NCI-H2196 (cell line): Measurements from ENCODE around the gene ATP8B4.
"Not testable (repeated sequence)": the region's sequence is repeated elsewhere in the genome, so short reads cannot be mapped to it uniquely, and the experiment has no call there.

Source experiments
- DNase-seq: peaks from one replicate; lab custom pipeline; 2025; ENCODE audit not compliant: unreplicated experiment; lab: John Stamatoyannopoulos, UW

The ATP8B4 gene

DNA sequence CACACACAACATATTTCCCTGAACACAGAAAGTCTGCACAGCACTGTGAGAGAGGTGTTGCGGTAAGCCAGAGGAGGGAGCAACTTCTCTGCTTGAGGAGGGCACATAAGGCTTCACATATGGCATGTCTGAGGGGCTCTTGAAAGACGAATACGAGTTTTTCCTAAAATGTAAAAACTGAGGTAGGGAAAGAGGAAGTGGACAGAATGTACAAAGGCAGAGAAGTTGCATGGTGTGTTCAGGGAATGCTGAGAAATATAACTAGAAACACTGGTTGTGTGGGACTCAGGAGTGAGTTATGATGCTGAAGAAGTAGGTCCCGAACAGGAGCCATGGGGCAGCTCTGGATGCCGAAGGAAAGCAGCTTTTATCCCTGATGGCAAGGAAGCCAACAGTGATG lies 22.8 kb upstream of the ATP8B4 start:
- no peak for DNase-seq

- no peak for DNase-seq
These were observed 21.9 kb upstream of the ATP8B4 start for GRCh38 chr15:50140983-50141382.

- no peak for DNase-seq
These were observed 21.1 kb upstream of the ATP8B4 start for GRCh38 chr15:50140098-50140497.

DNA sequence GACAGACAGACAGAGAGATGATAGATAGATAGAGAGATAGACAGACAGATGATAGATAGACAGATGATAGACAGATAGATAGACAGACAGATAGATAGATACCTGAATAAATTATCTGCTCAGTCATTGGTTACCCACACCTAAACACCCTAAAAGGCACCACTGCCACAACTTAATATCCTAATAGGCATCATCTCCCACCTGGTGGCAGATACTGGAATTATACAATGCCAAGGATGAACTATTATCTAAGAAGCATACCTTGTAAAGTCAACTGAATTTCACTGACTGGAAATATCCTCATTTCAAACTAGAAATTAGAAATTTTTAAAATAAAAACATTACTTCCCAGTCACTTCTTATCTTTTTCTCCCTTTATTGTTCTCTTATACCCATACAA lies 19.4 kb upstream of the ATP8B4 start:
- no peak for DNase-seq

GRCh38 chr15:50137893-50138292 lies 18.9 kb upstream of the ATP8B4 start:
- DNase-seq, result no peak

DNA sequence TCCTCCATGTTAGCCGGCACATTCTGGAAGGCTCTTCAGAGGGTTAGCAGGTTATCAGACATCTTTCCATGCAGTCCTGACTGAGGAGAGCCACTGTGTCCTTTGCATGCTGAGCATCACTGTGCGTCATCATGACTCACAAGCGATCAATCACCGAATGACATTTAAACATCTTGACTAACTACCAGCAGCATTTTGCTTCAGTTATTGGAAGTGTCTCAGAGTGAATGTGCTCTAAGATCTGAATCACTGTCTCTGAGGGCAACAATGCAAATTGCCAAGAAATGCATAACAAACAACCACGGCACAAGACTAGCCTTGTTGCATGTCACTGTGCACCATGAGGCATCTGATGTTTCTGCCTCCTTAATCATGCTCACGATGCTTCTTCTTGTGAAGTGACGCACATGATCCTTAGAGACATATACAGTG lies 18.3 kb upstream of the ATP8B4 start:
- DNase-seq, result no peak

DNA sequence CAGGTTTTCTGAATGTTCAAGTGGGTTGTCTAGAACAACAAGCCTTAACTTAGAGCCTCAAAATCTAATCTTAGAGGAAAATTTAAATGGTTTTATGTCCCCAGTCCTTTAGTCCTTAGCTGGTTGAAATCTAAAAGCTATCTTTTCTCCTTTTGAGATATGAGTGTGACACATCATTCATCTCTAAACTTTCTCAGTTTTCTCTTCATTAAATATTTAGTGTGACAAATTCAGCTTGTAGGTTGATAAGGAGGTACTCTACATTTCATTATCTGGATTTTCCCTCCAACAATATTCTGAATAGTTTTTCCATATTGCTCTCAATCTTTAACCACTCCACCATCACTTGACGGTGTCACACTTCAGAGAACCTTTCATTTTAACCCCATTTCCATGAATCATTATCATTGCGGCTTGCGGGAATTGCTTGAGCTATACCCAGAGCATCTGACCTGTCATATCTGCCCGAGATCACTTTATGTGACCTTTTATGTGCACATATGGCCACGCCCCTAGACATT lies 16.1 kb upstream of the ATP8B4 start:
- no peak for DNase-seq

DNA sequence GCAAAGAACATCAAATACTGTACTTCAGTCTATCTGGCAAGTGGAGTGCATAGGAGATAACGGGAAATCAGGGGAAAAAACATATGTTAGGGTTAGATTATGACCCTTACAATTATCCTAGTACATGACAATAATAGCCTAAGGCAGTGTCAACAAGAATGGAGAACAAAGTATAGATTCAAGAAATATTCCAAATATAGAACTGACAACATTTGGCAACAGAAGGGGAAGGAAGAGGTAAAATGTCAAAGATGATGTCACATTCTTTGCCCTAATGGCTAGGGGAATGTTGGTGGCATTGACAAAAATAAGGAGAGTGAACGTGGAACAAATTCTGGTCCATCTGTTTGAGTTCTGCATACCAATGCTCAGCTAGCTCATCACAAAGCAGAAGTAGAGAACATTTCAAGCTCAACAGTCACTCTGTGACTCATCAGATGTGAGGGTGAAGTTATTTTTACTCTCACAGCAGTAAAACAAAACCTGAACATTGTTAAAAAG lies 15.5 kb upstream of the ATP8B4 start:
- no peak for DNase-seq

GRCh38 chr15:50132251-50132984 lies 13.4 kb upstream of the ATP8B4 start:
- not testable (repeated sequence) for DNase-seq

- no peak for DNase-seq
These were observed 12.6 kb upstream of the ATP8B4 start for GRCh38 chr15:50131617-50132016.

DNA sequence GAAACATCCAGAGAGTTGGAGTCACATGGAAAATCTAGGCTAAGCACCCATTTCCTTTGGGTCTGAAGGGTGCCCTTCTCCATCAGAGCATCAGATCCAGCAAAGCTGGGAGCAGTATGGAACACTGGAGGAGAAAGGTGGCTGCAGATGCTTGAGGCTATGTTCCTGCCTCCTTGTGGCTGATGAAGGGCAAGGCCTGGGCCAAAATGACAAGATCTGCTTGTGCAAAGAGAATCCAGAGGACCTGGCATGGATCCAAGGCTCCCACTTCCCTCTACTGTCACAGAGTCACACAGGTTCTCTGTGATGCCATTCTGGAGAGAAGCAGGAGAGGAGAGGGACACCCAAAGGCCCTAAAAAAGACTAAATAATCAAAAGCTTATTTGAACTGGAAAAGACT lies 9.2 kb upstream of the ATP8B4 start:
- no peak for DNase-seq

DNA sequence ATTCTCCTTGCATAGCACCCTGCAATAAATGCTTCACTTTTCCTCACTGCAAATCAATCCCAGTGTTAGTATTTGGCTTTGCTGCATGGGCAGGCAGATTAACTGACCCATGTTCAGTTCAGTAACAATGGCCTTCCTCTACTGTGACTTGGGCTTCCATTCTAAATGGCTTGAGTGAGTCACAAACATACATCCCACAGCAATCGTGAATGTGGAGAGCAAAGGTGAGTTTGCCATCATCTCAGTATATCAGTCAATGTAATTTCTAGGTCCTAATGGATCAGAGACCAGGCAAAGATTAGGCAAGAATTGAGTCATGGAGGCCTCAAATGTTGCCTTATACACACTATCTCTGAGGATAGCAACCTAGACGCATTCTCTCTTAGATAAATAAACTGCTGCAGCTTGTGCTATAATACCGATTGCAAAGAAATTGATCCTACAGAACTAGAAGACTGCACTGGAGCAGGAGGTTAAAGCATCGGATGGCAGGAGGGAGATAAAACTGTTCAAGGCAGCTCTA lies 8.3 kb upstream of the ATP8B4 start:
- no peak for DNase-seq

DNA sequence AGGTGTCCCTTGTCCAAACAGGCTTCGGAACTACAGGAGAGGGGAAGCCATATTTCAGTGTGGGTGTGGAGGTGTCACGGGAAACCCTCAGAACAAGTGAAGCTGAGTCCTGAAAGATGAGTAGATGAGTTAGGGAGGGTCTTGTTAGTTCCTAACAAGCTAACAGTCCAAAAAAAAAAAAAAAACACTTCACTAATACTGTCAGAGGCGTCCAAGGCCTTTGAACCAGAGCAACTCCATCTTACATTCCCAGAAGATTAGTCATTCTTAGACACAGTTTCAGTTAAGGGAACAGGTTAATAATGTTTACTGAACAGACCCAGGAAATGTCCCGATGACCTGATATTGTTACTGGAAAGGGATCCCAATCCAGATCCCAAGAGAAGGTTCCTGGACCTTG lies 7.0 kb upstream of the ATP8B4 start:
- no peak for DNase-seq

GRCh38 chr15:50124631-50125030 lies 5.6 kb upstream of the ATP8B4 start:
- DNase-seq, result no peak

GRCh38 chr15:50123861-50124557 lies 5.0 kb upstream of the ATP8B4 start:
- no peak for DNase-seq

DNA sequence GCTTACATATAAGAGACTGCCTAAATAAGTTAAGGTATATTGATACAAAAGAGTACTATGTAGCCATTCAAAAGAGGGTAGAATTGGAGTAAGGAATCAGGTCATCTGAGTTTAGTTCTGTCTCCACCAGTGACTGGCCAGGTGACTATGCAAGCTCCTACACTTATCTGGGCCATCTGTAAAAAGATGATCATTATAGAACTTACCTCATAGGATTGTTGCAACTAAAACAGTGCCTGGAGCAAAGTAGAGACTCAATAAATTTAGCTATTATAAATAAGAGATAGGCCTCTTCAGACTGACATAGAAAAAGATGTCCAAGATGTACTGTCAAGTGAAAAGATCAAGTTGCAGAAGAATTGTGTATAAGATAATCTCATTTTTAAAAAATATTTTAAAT lies 1.7 kb upstream of the ATP8B4 start:
- no peak for DNase-seq

GRCh38 chr15:50117431-50118027 lies 1.5 kb downstream of the ATP8B4 start:
- no peak for DNase-seq

GRCh38 chr15:50116477-50116876 lies 2.6 kb downstream of the ATP8B4 start:
- DNase-seq, result no peak

- no peak for DNase-seq
These were observed 4.8 kb downstream of the ATP8B4 start for GRCh38 chr15:50113992-50114780.

DNA sequence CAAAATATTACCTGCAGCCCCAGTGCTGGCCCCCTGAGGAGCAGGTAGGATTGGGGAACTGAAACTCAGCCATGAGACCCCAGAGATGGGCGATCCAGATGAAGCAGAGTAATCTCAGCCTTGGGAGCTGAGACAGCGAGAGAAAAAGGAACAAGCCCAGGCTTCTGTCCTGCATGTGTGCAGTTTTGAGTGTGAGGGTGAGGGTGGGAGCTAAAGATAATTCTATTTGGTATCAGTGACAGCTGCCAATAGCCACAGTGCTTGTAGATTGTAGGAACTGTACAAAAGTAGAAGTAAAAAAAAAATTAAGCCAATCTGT lies 5.9 kb downstream of the ATP8B4 start:
- no peak for DNase-seq
